SK-N-SH (cell line): ENCODE data around the gene SLC25A44.

Experiments
- ELF1 ChIP-seq: IDR thresholded peaks from 2 replicates; pipeline ENCODE4 v1.4.0; 2012
- EP300 ChIP-seq, 2 experiments: IDR thresholded peaks; 2 replicates each; pipeline versions ENCODE4 v1.4.0 to v1.6.1; 2012; ENCODE audit warnings: borderline replicate concordance in 1 of 2, low read depth in 1 of 2, low read length in 1 of 2
- EZH2phosphoT487 ChIP-seq: fragments of 200-600 bp; sonication (generic); IDR thresholded peaks from 2 replicates; pipeline ENCODE4 v1.6.1; 2017; ENCODE audit warnings: low read depth, mixed run types, mild to moderate bottlenecking, antibody characterized with exemption, moderate library complexity, borderline replicate concordance
- FOXM1 ChIP-seq: IDR thresholded peaks from 2 replicates; pipeline ENCODE4 v1.4.0; 2012; ENCODE audit warnings: low read depth, mild to moderate bottlenecking
- MXI1 ChIP-seq: IDR thresholded peaks from 2 replicates; pipeline ENCODE4 v1.6.1; 2012; ENCODE audit warnings: mild to moderate bottlenecking, low read depth, low read length, improper control_type of control experiment
- POLR2AphosphoS5 ChIP-seq: IDR thresholded peaks from 2 replicates; pipeline ENCODE4 v1.6.1; 2012; ENCODE audit warnings: low read depth, low read length
- TF ChIP-seq, protein P1 (sequence below): fragments of 200-600 bp; sonication (generic); IDR thresholded peaks from 2 replicates; pipeline ENCODE4 v1.6.1; 2017; ENCODE audit warnings: antibody characterized with exemption, mild to moderate bottlenecking, moderate library complexity
- TF ChIP-seq, protein P2 (sequence below): IDR thresholded peaks from 2 replicates; pipeline ENCODE4 v1.6.1; 2012; ENCODE audit warnings: mild to moderate bottlenecking, low read depth, low read length, moderate library complexity
- TF ChIP-seq, protein P3 (sequence below): IDR thresholded peaks from 2 replicates; pipeline ENCODE4 v1.4.0; 2012; ENCODE audit warnings: low read depth, borderline replicate concordance
- TF ChIP-seq, protein P4 (sequence below): fragments of 150-350 bp; IDR thresholded peaks from 2 replicates; pipeline ENCODE4 v1.6.1; 2017; ENCODE audit warnings: antibody characterized with exemption, low read length, low read depth, borderline replicate concordance

DNA sequence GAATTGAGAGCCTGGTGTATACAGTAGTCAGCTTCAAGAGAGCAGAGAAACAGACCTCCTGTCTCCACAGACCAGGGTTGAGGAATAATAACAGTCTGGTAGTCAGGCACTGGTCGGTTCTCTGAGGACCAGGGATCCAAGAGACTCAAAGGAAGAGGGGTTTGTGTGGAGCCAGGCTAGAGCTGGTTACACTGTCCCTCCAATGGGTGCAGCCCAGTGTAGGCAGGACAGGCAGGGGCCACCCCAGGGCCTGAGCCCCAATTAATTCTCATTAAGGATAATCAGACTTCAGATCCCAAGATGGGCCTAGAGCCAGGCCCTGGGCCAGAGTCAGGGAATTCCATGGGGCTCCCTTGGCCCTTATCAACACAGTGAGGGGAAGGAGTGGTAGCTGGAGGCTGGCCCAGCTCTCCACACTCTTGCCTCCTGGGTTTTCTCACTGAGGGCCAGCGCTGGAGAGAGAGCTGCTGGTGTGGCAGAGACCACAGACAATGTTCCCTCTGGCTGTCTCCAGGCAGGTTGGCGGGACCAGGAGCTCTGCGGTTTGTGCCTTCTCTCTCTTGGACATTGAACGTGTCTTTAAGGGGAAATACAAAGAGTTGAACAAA is 31.4 kb upstream of the SLC25A44 start:
- TF ChIP-seq, protein P1, sequence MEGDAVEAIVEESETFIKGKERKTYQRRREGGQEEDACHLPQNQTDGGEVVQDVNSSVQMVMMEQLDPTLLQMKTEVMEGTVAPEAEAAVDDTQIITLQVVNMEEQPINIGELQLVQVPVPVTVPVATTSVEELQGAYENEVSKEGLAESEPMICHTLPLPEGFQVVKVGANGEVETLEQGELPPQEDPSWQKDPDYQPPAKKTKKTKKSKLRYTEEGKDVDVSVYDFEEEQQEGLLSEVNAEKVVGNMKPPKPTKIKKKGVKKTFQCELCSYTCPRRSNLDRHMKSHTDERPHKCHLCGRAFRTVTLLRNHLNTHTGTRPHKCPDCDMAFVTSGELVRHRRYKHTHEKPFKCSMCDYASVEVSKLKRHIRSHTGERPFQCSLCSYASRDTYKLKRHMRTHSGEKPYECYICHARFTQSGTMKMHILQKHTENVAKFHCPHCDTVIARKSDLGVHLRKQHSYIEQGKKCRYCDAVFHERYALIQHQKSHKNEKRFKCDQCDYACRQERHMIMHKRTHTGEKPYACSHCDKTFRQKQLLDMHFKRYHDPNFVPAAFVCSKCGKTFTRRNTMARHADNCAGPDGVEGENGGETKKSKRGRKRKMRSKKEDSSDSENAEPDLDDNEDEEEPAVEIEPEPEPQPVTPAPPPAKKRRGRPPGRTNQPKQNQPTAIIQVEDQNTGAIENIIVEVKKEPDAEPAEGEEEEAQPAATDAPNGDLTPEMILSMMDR: no peak
- no peak for TF ChIP-seq POLR2AphosphoS5
- no peak for TF ChIP-seq MXI1
- TF ChIP-seq ELF1: no peak
- TF ChIP-seq EZH2phosphoT487: no peak
- TF ChIP-seq FOXM1: no peak
- TF ChIP-seq, protein P2, sequence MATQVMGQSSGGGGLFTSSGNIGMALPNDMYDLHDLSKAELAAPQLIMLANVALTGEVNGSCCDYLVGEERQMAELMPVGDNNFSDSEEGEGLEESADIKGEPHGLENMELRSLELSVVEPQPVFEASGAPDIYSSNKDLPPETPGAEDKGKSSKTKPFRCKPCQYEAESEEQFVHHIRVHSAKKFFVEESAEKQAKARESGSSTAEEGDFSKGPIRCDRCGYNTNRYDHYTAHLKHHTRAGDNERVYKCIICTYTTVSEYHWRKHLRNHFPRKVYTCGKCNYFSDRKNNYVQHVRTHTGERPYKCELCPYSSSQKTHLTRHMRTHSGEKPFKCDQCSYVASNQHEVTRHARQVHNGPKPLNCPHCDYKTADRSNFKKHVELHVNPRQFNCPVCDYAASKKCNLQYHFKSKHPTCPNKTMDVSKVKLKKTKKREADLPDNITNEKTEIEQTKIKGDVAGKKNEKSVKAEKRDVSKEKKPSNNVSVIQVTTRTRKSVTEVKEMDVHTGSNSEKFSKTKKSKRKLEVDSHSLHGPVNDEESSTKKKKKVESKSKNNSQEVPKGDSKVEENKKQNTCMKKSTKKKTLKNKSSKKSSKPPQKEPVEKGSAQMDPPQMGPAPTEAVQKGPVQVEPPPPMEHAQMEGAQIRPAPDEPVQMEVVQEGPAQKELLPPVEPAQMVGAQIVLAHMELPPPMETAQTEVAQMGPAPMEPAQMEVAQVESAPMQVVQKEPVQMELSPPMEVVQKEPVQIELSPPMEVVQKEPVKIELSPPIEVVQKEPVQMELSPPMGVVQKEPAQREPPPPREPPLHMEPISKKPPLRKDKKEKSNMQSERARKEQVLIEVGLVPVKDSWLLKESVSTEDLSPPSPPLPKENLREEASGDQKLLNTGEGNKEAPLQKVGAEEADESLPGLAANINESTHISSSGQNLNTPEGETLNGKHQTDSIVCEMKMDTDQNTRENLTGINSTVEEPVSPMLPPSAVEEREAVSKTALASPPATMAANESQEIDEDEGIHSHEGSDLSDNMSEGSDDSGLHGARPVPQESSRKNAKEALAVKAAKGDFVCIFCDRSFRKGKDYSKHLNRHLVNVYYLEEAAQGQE: no peak
- no peak for TF ChIP-seq EP300 (IDR thresholded peaks at IDR 0.05; ENCODE audit: borderline replicate concordance in 1 of 2, low read depth in 1 of 2, low read length in 1 of 2)
- TF ChIP-seq, protein P3, sequence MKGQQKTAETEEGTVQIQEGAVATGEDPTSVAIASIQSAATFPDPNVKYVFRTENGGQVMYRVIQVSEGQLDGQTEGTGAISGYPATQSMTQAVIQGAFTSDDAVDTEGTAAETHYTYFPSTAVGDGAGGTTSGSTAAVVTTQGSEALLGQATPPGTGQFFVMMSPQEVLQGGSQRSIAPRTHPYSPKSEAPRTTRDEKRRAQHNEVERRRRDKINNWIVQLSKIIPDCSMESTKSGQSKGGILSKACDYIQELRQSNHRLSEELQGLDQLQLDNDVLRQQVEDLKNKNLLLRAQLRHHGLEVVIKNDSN: no peak
- TF ChIP-seq, protein P4, sequence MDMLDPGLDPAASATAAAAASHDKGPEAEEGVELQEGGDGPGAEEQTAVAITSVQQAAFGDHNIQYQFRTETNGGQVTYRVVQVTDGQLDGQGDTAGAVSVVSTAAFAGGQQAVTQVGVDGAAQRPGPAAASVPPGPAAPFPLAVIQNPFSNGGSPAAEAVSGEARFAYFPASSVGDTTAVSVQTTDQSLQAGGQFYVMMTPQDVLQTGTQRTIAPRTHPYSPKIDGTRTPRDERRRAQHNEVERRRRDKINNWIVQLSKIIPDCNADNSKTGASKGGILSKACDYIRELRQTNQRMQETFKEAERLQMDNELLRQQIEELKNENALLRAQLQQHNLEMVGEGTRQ: no peak
